ENCODE measurements around the gene ARPC5L. TPM values are rescaled to one million over a fixed set of nuclear protein-coding genes. Genes with fewer than 3 reads are reported as not detected.
"Not testable (repeated sequence)": the region's sequence is repeated elsewhere in the genome, so short reads cannot be mapped to it uniquely, and the experiment has no call there.

Gene ARPC5L
- total RNA-seq = 39.9 TPM
- long read RNA-seq, transcript ARPC5L-201 (4 exons, 1,325 nt) = major isoform, 64 of 71 reads
- long read RNA-seq, partial matches to known transcripts = 0 of 71 reads
- long read RNA-seq, other reads (novel, unspliced or antisense) = 5 of 71 reads

DNA sequence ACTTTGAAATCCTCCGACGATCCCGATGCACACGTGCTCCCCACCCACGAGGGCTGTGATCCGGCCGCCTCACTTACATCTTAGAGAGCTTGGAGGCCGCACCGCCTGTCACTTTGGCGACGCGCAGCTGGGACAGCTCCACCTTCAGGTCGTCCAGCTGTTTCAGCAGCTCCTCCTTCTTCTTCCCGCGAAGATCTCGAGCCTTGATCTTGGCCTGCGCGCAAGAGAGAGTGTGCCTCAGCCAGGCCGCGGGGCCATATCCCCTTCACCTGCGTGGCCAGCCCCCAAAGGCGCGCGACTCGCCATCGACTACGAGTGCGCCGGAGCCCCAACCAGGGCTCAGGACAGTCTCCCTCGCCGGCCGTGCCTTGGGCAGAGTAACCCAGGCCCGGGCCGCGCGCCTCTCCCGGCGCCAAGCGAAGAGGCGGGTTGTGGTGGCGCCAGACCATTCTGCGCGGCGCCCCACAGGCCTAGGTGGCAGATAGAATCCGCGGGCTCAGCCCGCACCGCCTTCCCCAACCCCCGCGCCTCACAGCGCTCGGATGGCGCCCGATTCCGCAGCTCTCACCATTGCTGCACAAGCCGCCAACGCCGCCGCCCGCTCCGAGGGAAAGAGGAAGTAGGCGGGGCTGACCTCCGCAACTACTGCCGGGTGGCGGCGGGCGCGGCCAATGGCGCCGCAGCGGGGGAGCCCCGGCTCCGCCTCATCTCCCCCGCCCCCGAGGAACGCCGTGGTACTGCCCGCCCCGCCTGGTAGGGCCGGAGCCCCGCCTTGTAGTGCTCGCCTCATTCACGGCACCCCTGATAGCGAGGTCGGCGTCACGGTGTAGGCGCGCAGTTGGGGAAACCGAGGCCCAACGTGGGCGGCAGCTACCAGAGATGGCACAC lies at the start of gene ARPC5L, which contains the start of gene RPL35:
TSS of gene ARPC5L (plus strand) at position 789 of the 888 bp plus-strand sequence. CDS start 7,161 bp downstream, outside the sequence.
TSS of gene RPL35 (minus strand) at position 616 of the 888 bp plus-strand sequence. CDS start at position 571, 45 bp downstream.
- peak; percentile 98 for DNase-seq (ENCODE audit: low spot score)

DNA sequence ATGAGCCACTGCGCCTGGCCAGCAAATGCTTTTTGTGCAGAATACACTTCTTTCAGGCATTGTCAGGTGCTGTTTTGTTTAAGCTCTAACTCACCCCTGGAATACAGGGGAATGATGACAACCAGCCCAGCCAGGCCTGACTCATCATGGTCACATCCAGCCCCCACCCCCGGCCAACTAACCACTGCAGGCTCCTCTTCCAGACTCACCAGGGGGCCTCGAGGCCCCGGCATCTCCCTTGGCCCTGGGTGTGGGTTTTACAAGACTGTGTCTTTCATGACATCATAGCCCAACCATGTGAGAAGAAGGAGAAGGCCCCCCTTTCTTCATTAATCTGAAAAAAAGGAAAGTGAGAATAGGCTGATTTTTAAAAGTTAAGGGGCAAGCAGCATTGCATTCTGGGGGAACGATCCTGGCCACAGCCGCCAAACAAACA lies 49.5 kb upstream of the ARPC5L start:
- no peak for DNase-seq (ENCODE audit: low spot score)

DNA sequence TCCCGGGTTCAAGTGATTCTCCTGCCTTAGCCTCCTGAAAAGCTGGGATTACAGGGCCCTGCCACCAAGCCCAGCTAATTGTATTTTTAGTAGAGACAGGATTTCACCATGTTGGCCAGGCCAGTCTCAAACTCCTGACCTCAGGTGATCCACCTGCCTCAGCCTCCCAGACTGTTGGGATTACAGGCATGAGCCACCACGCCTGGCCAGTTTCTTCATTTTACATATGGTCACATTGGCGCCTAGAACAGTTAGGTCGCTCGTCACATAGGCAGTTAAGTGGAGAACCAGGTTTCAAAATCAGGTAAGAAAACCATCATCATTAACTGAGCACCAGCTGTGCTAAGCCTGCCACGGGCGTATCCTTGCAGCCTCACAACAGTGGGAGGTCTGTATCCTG lies 48.9 kb upstream of the ARPC5L start:
- no peak for DNase-seq (ENCODE audit: low spot score)

DNA sequence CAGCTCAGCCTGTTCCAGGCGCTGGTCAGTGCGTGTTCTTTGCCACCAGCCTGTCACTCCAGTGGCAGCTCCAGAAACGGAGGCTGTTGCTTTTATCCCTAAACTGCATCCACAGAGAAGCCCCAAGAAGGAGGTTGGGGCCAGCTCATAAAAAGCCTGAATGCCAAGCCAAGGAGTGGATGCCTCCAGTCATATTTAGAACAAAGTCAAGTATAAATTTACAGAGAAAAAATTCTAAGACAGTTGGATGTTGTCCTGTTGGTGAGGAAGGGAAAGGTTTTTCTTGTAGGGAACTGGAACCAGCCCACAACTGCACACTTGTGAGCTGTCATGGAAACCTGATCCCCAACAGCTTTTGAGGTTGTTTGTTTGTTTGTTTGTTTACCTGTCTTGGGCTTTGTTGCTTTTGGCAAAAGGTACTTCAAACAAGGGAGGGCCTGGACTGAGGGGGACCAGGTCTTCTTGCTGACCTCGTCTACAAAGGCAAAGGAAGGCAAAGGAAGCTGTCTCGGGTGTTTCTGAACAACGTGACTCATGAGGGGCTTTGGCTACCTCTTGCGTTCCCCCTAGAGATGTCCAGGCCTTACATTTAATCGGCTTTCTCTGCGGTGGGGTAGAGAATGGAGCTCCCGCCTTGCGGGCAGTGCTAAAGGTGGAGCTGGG lies 48.3 kb upstream of the ARPC5L start:
- no peak for DNase-seq (ENCODE audit: low spot score)

DNA sequence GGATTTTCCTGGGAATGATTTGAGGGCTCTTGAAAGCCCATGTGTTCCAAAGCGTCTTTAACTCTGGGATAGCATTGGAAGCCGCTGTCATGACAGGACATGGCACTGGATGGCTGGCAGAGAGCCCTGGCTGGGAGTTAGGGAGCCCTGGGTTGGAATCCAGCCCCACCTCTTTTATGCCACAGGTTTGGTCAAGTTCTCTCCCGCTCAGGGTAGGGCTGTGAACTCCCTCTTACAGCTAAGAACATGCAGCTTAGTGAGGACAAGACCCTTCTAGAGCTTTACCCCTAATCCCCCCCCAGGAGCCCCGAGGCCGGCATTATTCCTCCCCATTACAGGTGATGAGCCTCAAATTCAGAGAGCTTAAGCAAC lies 47.8 kb upstream of the ARPC5L start:
- no peak for DNase-seq (ENCODE audit: low spot score)

DNA sequence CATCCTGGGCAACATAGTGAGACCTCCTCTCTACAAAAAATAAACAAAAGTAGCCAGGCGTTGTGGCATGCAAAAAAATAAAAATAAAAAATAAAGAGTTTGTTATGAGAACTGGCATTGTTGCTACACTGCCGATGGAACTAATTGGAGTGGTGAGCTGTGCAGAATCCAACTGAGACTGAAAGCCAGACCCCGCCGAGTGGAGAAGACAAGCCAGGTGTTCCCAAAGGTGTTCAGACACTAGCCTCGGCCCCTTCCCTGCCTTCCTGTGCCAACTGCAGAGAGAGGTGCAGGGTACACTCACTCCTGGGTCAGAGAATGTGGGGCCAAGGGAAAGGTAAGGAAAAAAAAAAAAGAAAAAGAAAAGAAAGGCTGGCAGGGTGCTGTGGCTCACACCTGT lies 46.3 kb upstream of the ARPC5L start:
- no peak for DNase-seq (ENCODE audit: low spot score)

DNA sequence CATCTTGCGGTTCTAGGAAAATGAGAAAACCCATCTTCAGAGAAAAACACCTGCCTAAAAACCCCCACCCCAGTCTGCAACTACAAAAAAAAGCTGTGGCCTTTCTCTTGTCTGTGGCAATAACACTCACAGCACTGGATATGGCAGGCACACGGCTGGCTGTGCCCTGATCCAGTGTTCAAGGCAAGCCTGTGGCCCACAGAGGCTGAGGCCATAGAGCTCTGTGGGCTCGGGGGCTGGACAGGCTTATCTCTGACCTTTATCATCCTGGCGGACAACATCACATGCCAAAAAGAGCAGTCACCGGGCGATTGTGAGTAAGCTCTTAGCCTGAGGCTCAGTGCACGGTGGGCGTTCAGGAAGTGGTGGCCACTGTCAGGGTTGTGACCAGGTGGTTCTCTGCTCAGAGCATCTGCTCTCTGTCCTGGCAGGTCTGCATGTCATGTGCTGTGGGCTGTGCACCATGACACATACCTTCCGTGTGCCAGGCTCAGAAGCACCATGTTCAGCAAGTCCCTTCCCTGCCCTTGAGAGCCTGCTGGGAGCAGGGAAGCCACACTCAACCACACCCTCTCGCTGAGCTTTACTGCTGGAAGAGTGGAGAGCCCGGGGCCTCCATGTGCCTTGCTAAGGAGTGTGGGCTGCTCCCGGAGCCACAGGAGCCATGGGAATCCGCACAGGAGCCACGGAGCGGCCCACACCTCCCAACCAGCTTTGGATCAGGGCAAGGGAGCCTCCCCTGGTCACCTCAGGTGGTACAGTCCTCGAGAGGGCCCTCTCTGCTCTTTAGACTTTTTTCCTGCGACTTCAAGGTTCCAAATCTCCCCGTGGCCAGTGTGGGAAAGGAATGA lies 43.3 kb upstream of the ARPC5L start:
- no peak for DNase-seq (ENCODE audit: low spot score)

DNA sequence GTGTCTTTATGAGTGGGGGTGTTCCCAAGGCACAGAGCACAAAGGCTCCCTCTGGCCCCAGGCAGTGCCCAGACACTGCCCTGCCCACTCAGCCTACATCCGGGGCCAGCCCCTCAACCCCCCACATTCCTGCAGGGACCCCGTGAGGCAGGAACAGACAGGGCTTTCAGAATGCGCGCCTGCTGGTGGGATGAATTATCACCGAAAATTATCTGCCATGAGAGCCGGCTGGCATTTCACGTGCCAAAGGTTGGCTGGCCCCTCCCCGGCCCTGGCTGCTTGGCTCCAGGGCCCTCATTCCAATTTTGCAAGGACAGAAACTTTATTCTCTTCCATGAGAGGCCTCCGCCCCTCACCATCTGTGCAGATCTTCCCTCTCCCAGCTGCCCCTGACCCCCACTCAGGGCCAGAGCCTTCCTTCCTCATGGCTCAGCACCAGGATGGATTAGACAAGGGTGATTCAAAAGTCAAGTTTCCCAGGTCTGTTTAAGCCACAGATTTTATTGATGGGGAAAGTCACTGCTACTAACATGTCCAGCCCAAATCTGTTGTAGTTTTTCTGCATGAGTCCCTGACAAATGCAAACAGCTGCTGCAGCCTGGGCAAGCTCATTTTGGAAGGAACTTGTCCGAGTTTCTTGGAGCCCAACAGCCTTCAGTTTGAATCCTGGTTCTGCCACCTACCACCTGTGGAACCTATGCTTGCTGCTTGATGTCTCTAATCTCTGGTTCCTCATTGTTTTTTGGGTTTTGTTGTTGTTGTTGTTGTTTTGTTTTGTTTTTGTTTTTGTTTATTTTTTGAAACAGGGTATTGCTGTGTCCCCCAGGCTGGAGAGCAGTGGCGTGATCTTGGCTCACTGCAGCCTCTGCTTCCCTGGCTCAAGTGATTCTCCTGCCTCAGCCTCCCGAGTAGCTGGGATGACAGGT lies 41.0 kb upstream of the ARPC5L start:
- no peak for DNase-seq (ENCODE audit: low spot score)

DNA sequence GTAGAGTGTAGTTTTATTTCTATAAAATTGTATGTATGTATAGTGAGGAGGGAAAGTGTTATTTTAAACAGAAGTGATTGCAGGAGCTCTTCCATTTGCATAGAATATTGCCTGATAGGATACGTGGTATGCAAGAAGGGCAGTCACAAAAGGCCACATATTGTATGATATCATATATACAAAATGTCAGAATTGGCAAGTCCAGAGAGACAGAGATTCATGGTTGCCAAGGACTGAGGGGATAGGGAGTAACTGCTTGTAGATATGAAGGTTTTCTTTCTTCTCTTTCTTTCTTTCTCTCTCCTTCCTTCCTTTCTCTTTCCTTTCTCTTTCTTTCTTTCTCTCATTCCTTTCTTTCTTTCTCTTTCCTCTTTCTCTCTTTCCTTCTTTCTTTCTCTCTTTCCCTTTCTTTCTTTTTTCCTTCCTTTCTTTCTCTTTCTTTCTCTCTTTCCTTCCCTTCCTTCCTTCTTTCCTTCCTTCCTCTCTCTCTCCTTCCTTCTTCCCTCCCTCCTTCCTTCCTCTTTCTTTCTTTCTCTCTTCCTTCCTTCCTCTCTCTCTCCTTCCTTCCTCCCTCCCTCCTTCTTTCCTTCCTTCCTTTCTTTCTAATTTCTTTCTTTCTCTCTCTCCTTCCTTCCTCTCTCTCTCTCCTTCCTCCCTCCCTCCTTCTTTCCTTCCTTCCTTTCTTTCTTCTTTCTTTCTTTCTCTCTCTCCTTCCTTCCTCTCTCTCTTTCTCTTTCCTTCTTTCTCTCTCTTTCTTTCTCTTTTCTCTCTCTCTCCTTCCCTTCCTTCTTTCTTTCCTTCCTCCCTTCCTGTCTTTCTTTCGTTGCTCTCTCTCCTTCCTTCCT lies 33.2 kb upstream of the ARPC5L start:
- DNase-seq (ENCODE audit: low spot score) = no peak

DNA sequence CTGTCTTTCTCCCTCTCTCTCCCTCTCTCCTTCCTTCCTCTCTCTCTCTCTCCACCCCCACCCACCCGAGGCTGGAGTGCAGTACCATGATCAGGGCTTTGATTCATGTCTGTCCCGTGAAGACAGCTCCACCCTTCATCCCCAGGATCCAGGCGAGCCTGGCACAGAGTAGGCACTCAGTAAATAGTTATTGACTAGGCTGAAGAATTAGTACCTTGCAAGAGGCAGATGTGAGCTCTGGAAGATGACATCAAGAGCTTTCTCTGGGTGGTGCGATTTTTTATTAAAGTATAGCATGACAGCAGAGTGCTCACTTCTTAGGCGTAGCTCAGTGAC lies 32.6 kb upstream of the ARPC5L start:
- no peak for DNase-seq (ENCODE audit: low spot score)

DNA sequence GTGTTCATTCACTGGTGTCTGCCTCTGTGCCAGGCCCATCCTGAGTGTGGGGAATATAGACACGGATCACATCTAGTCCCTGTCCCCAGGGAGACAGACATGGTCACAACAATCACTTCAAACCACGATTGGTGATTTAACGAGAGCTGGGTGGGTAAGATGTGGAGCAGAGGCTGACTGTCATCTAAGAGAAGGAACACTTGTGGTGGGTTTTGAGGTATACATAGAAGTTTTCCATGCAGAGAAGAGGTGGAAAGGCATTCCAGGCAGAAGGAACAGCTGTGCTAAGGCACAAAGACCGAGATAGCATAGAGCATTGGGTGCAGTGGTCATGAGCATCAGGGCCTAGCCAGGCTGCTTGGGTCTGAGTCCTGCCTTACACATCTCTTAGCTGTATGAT lies 31.3 kb upstream of the ARPC5L start:
- DNase-seq (ENCODE audit: low spot score) = no peak

DNA sequence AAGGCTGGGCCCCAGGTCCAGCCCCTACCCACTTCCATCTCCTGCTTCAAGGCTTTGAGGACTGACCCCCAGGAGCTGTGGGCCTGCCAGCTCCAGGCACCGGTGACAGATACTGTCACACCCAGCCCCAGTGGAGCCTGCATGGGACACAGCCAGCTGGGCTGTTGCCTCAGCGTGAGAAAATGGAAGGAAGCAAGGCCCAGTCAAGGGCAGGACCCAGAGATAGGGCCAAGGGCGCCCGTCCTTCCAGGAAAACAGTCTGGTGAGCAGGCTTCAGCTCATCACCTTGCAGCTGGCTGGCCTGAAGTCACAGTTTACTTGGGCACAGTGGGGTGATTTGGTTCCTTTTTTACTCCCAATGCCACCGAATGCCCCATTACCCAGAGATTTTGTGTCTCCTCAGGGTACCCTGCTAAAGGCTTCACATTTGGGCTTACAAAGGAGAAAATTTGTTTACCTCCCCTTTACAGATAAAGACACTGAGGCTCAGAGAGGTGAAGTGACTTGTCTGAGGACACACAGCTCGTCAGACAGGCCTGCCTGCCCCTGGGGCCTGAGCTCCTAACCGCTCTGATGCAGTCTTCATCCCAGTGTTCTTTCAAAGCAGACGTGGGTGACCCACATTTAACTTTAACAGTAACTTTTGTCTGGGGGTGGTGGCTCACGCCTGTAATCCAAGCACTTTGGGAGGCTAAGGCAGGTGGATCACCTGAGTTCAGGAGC lies 30.1 kb upstream of the ARPC5L start:
- no peak for DNase-seq (ENCODE audit: low spot score)

DNA sequence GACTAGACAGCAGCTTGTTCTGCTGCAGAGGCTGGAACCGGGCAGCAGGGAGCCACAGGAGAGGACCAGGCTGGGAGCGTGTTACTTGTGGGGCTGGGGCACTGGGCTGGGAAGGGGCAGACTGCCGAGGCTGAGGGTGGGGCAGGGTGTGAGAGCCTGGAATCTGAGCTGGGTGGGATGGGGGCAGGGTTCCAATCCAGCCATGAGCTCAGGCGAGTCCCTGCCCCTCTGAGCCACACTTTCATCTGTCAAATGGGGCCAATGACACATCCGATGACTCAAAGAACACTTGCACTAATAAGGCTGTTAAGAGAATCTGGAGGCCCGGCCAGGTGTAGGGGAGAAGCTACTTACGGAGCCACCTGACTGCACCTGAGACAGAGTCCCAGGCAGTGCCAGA lies 27.3 kb upstream of the ARPC5L start:
- no peak for DNase-seq (ENCODE audit: low spot score)

DNA sequence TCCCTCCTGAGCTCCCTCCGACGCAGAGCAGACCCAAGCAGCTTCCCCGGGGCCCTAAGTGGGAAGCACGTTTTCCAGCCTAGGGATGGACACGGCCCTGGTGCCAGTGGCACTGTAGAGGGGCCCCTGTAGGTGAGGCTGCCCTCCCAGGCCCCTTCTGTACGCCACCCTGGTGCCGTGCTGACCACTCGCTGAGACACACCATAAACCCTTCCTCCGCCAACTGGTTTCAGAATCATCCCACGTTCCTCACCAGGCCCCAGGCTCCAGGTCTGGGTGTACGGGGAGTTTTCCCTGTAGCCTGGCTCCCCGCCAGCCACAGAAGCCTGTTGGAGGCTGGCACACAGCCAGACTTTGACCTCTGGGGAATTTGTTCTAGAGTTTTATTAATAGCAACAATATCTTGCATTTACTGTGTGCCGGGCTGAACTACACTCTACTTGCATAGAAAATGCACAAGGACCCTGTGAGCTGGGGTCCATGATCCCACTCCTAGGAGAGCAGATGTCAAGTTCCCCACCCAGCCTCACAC lies 26.8 kb upstream of the ARPC5L start:
- no peak for DNase-seq (ENCODE audit: low spot score)

DNA sequence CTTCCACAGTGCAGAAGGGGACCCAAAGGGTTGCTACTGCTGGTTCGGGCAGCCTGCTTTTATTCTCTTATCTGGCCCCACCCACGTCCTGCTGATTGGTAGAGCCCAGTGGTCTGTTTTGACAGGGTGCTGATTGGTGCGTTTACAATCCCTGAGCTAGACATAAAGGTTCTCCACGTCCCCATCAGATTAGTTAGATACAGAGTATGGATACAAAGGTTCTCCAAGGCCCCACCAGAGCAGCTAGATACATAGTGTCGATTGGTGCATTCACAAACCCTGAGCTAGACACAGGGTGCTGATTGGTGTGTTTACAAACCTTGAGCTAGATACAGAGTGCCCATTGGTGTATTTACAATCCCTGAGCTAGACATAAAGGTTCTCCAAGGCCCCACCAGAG lies 23.8 kb upstream of the ARPC5L start:
- DNase-seq (ENCODE audit: low spot score) = not testable (repeated sequence)

DNA sequence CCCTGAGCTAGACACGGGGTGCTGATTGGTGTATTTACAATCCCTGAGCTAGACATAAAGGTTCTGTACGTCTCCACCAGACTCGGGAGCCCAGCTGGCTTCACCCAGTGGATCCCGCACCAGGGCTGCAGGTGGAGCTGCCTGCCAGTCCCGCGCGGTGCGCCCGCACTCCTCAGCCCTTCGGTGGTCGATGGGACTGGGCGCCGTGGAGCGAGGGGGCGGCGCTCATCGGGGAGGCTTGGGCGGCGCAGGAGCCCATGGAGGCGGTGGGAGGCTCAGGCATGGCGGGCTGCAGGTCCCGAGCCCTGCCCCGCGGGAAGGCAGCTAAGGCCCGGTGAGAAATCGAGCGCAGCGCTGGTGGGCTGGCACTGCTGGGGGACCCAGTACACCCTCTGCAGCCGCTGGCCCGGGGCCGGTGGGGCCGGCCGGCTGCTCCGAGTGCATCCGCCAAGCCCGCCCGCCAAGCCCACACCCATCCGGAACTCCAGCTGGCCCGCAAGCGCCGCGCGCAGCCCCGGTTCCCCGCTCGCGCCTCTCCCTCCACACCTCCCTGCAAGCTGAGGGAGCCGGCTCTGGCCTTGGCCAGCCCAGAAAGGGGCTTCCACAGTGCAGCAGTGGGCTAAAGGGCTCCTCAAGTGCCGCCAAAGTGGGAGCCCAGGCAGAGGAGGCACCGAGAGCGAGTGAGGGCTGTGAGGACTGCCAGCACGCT lies 23.2 kb upstream of the ARPC5L start:
- not testable (repeated sequence) for DNase-seq (ENCODE audit: low spot score)

DNA sequence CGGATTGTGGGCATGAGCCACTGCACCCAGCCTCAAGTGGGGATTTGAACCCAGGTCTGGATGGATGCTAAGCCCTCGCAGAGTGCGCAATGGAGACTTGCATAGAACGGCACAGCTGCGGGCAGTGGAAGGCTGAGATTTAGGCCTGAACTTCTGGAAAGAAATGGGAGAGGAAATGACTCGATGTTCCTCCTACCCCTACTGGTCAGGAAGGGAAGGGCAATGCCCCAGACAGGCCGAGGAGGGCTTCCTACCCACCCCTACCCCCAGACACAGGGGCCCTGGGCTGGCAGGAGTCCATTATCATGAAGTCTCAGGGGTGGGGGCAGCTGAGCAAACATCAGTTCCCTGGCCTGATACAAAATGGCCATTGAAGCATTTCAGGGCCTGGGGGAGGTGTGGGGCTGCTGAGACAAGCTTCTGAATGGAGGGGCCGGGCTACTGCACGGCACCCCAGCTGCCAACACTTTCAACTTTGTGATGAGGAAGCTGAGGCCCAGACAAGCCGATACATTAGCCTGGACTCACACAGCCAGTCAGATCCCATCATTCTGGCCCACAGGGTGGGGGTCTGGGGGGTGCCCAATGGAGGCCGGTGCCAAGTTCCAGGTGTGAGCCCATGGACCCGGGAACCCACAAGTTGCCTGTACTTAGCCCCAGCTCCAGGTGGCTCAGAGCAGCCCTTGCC lies 22.2 kb upstream of the ARPC5L start:
- no peak for DNase-seq (ENCODE audit: low spot score)
